ENCODE measurements around the gene ATXN7L3B.

DNA sequence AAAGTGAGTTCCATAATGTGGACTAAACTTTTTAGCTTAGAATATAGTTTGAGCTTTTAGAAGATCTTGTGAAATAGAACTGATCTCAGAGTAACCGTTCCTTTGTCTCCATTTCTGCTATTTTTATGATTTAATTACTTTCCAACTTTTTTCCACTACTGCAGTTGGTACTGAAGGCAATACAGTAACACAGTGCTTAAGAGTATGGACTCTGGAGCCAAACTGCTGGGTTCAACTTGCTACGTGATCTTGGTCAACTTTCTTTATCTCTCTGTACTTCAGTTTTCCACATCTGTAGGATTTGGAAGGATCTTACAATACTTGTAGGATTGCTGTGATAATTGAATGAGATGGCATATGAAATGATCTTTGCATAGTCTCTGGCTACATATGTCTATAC is 40.9 kb downstream of the ATXN7L3B start:
- TF ChIP-seq FOS (IDR thresholded peaks at IDR 0.05; ENCODE audit: extremely low read depth, insufficient read length), result no peak
- no peak for TF ChIP-seq POLR2A (conservative IDR thresholded peaks at IDR 0.05)
- TF ChIP-seq ZNF174 (CRISPR knock-in tag; IDR thresholded peaks at IDR 0.05), result no peak
- no peak for TF ChIP-seq EWSR1 (IDR thresholded peaks at IDR 0.05; ENCODE audit: borderline replicate concordance, low read depth, partially characterized antibody)
- TF ChIP-seq PHF8 (IDR thresholded peaks at IDR 0.05; ENCODE audit: borderline replicate concordance, low read length), result no peak
- TF ChIP-seq KLF6 (CRISPR knock-in tag; IDR thresholded peaks at IDR 0.05; ENCODE audit: borderline replicate concordance), result no peak
- no peak for TF ChIP-seq JUND (IDR thresholded peaks at IDR 0.05; ENCODE audit: borderline replicate concordance, low read depth, low read length)
- TF ChIP-seq JUND (tag; IDR thresholded peaks at IDR 0.05; ENCODE audit: borderline replicate concordance, low read depth, low read length), result no peak
- TF ChIP-seq STAG1 (CRISPR knock-in tag; IDR thresholded peaks at IDR 0.05; ENCODE audit: borderline replicate concordance), result no peak
- no peak for TF ChIP-seq EZH2 (IDR thresholded peaks at IDR 0.05; ENCODE audit: borderline replicate concordance, low read depth, low read length)
- TF ChIP-seq, protein P1, sequence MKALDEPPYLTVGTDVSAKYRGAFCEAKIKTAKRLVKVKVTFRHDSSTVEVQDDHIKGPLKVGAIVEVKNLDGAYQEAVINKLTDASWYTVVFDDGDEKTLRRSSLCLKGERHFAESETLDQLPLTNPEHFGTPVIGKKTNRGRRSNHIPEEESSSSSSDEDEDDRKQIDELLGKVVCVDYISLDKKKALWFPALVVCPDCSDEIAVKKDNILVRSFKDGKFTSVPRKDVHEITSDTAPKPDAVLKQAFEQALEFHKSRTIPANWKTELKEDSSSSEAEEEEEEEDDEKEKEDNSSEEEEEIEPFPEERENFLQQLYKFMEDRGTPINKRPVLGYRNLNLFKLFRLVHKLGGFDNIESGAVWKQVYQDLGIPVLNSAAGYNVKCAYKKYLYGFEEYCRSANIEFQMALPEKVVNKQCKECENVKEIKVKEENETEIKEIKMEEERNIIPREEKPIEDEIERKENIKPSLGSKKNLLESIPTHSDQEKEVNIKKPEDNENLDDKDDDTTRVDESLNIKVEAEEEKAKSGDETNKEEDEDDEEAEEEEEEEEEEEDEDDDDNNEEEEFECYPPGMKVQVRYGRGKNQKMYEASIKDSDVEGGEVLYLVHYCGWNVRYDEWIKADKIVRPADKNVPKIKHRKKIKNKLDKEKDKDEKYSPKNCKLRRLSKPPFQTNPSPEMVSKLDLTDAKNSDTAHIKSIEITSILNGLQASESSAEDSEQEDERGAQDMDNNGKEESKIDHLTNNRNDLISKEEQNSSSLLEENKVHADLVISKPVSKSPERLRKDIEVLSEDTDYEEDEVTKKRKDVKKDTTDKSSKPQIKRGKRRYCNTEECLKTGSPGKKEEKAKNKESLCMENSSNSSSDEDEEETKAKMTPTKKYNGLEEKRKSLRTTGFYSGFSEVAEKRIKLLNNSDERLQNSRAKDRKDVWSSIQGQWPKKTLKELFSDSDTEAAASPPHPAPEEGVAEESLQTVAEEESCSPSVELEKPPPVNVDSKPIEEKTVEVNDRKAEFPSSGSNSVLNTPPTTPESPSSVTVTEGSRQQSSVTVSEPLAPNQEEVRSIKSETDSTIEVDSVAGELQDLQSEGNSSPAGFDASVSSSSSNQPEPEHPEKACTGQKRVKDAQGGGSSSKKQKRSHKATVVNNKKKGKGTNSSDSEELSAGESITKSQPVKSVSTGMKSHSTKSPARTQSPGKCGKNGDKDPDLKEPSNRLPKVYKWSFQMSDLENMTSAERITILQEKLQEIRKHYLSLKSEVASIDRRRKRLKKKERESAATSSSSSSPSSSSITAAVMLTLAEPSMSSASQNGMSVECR (CRISPR knock-in tag; IDR thresholded peaks at IDR 0.05), result no peak
- TF ChIP-seq MEF2A (IDR thresholded peaks at IDR 0.05; ENCODE audit: control insufficient read depth, low read depth, low read length), result no peak
- TF ChIP-seq, protein P2, sequence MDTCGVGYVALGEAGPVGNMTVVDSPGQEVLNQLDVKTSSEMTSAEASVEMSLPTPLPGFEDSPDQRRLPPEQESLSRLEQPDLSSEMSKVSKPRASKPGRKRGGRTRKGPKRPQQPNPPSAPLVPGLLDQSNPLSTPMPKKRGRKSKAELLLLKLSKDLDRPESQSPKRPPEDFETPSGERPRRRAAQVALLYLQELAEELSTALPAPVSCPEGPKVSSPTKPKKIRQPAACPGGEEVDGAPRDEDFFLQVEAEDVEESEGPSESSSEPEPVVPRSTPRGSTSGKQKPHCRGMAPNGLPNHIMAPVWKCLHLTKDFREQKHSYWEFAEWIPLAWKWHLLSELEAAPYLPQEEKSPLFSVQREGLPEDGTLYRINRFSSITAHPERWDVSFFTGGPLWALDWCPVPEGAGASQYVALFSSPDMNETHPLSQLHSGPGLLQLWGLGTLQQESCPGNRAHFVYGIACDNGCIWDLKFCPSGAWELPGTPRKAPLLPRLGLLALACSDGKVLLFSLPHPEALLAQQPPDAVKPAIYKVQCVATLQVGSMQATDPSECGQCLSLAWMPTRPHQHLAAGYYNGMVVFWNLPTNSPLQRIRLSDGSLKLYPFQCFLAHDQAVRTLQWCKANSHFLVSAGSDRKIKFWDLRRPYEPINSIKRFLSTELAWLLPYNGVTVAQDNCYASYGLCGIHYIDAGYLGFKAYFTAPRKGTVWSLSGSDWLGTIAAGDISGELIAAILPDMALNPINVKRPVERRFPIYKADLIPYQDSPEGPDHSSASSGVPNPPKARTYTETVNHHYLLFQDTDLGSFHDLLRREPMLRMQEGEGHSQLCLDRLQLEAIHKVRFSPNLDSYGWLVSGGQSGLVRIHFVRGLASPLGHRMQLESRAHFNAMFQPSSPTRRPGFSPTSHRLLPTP (IDR thresholded peaks at IDR 0.05; ENCODE audit: borderline replicate concordance, extremely low read depth, insufficient read length), result no peak
- TF ChIP-seq, protein P3, sequence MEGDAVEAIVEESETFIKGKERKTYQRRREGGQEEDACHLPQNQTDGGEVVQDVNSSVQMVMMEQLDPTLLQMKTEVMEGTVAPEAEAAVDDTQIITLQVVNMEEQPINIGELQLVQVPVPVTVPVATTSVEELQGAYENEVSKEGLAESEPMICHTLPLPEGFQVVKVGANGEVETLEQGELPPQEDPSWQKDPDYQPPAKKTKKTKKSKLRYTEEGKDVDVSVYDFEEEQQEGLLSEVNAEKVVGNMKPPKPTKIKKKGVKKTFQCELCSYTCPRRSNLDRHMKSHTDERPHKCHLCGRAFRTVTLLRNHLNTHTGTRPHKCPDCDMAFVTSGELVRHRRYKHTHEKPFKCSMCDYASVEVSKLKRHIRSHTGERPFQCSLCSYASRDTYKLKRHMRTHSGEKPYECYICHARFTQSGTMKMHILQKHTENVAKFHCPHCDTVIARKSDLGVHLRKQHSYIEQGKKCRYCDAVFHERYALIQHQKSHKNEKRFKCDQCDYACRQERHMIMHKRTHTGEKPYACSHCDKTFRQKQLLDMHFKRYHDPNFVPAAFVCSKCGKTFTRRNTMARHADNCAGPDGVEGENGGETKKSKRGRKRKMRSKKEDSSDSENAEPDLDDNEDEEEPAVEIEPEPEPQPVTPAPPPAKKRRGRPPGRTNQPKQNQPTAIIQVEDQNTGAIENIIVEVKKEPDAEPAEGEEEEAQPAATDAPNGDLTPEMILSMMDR (IDR thresholded peaks at IDR 0.05 in 2 of 3, conservative IDR thresholded peaks at IDR 0.05 in 1 of 3; ENCODE audit: insufficient read depth in 2 of 3, low read depth in 1 of 3, low read length in 3 of 3), result no peak
